Amniotic epithelial cell (primary cell): ENCODE results near the gene SMG7.

Source experiments
- DNase-seq: peaks from one replicate; pipeline ENCODE4 v3.0.0-alpha.2; 2010; ENCODE audit warnings: low read depth

Gene SMG7

GRCh38 chr1:183515002-183515689, 42.8 kb downstream of the SMG7 start:
- peak; percentile 87 for DNase-seq

GRCh38 chr1:183516725-183517124, 44.4 kb downstream of the SMG7 start:
- no peak for DNase-seq

GRCh38 chr1:183517401-183517800, 45.1 kb downstream of the SMG7 start:
- DNase-seq, result no peak

GRCh38 chr1:183520379-183520778, 48.1 kb downstream of the SMG7 start:
- DNase-seq, result no peak

GRCh38 chr1:183522104-183522503, 49.8 kb downstream of the SMG7 start:
- no peak for DNase-seq

- no peak for DNase-seq
These were observed 56.3 kb downstream of the SMG7 start for GRCh38 chr1:183528577-183528976.

- no peak for DNase-seq
These were observed 61.4 kb downstream of the SMG7 start for GRCh38 chr1:183533617-183534174.

- DNase-seq, result no peak
These were observed 65.1 kb downstream of the SMG7 start for GRCh38 chr1:183537405-183537804.

GRCh38 chr1:183543619-183544204, 71.4 kb downstream of the SMG7 start:
- DNase-seq, result peak; percentile 71

- DNase-seq, result no peak
These were observed 72.4 kb downstream of the SMG7 start for GRCh38 chr1:183544598-183545297.

- no peak for DNase-seq
These were observed 74.1 kb downstream of the SMG7 start for GRCh38 chr1:183546427-183546826.

- DNase-seq, result no peak
These were observed 75.8 kb downstream of the SMG7 start for GRCh38 chr1:183548116-183548515.

GRCh38 chr1:183550915-183551314, 78.6 kb downstream of the SMG7 start:
- DNase-seq, result no peak

GRCh38 chr1:183551924-183552323, 79.6 kb downstream of the SMG7 start:
- no peak for DNase-seq

- no peak for DNase-seq
These were observed 80.1 kb downstream of the SMG7 start for GRCh38 chr1:183552441-183552840.

GRCh38 chr1:183552891-183553290, 80.6 kb downstream of the SMG7 start:
- DNase-seq, result no peak

- no peak for DNase-seq
These were observed 81.0 kb downstream of the SMG7 start for GRCh38 chr1:183553331-183553730.

- peak; percentile 47 for DNase-seq
These were observed 81.5 kb downstream of the SMG7 start for GRCh38 chr1:183553764-183554163.

GRCh38 chr1:183554577-183554976, 82.3 kb downstream of the SMG7 start:
- no peak for DNase-seq

GRCh38 chr1:183559061-183559460, 86.8 kb downstream of the SMG7 start:
- no peak for DNase-seq

GRCh38 chr1:183562701-183563100, 90.4 kb downstream of the SMG7 start:
- DNase-seq, result peak; percentile 8

- no peak for DNase-seq
These were observed 93.0 kb downstream of the SMG7 start for GRCh38 chr1:183565261-183565660.

GRCh38 chr1:183566026-183566425, 93.7 kb downstream of the SMG7 start:
- DNase-seq, result no peak
